Activated CD8-positive, alpha-beta memory T cell treated with anti-CD3 and anti-CD28 coated beads for 36 hours (primary cell): ENCODE results near the gene TASOR2. TPM values are rescaled to one million over a fixed set of nuclear protein-coding genes. Genes with fewer than 3 reads are reported as not detected.

Experiments
- CTCF ChIA-PET: fragments of 350-600 bp; sonication (Branson Sonifier 250); formaldehyde crosslinking; loops from one replicate; lab custom pipeline; 2021; ENCODE audit warnings: antibody characterized with exemption; lab: Charles Lee
- POLR2A ChIA-PET: fragments of 350-600 bp; sonication (Branson Sonifier 250); formaldehyde crosslinking; loops from one replicate; lab custom pipeline; 2021; ENCODE audit warnings: antibody characterized with exemption; lab: Charles Lee
- total RNA-seq, 2 experiments: library from RNA; stranded (reverse); gene quantifications; one replicate each; pipeline ENCODE4 v1.2.3, GENCODE V29; 2021

The TASOR2 gene
- total RNA-seq, 2 experiments from 2014 or later = 70.9 to 75.6 TPM

GRCh38 chr10:5678397-5679036 is 6.1 kb upstream of the TASOR2 start:
- ChIA-PET POLR2A (no interaction called here), CTCF (no interaction called here)

GRCh38 chr10:5679037-5679435 is 5.6 kb upstream of the TASOR2 start:
- ChIA-PET POLR2A (no interaction called here), CTCF (no interaction called here)

GRCh38 chr10:5679606-5680005 is 5.0 kb upstream of the TASOR2 start:
- ChIA-PET POLR2A (no interaction called here), CTCF (no interaction called here)

GRCh38 chr10:5681930-5682329 is 2.7 kb upstream of the TASOR2 start:
- CTCF ChIA-PET = interaction anchor here (1.0 kb wide), 1 partner anchor 10 kb away, joined by 3 read pairs; no protein-coding TSS in a partner anchor
- POLR2A ChIA-PET = no interaction called here

GRCh38 chr10:5683065-5683464 is 1.6 kb upstream of the TASOR2 start:
- CTCF ChIA-PET = no interaction called here
- POLR2A ChIA-PET = no interaction called here

- POLR2A ChIA-PET = interaction anchor here (1.3 to 1.8 kb wide), 2 partner anchors 8 to 129 kb away, joined by 3 to 6 read pairs; no protein-coding TSS in a partner anchor
- CTCF ChIA-PET = no interaction called here
Observed at GRCh38 chr10:5684971-5685763, 529 bp downstream of the TASOR2 start.

GRCh38 chr10:5685764-5686240 is 1.2 kb downstream of the TASOR2 start:
- CTCF ChIA-PET = no interaction called here
- POLR2A ChIA-PET = interaction anchor here (1.8 kb wide), 1 partner anchor 7 kb away, joined by 6 read pairs; no protein-coding TSS in a partner anchor

- ChIA-PET CTCF (interaction anchor here (0.7 kb wide), 1 partner anchor 24 kb away, joined by 3 read pairs; no protein-coding TSS in a partner anchor), POLR2A (no interaction called here)
Observed at GRCh38 chr10:5688587-5688986, 3.9 kb downstream of the TASOR2 start.

- ChIA-PET POLR2A (interaction anchor here (0.6 kb wide), 1 partner anchor 1906 kb away, joined by 4 read pairs; no protein-coding TSS in a partner anchor), CTCF (interaction anchor here (1.2 kb wide), 1 partner anchor 128 kb away, joined by 3 read pairs; no protein-coding TSS in a partner anchor)
Observed at GRCh38 chr10:5691786-5692185, 7.1 kb downstream of the TASOR2 start.

- CTCF ChIA-PET = interaction anchor here (0.7 to 1.7 kb wide), 4 partner anchors 10 to 128 kb away, joined by 3 to 4 read pairs (median 4); no protein-coding TSS in a partner anchor
- POLR2A ChIA-PET = interaction anchor here (0.6 to 1.5 kb wide), 2 partner anchors 8 to 1907 kb away, joined by 4 to 6 read pairs; partner anchors contain the start of gene TASOR2
Observed at GRCh38 chr10:5692461-5693358, 8.1 kb downstream of the TASOR2 start.

- ChIA-PET CTCF (interaction anchor here (1.1 to 1.7 kb wide), 2 partner anchors 12 to 117 kb away, joined by 4 read pairs; no protein-coding TSS in a partner anchor), POLR2A (no interaction called here)
Observed at GRCh38 chr10:5694573-5694972, 9.9 kb downstream of the TASOR2 start.

- POLR2A ChIA-PET = no interaction called here
- CTCF ChIA-PET = interaction anchor here (0.7 kb wide), 1 partner anchor 887 kb away, joined by 3 read pairs; no protein-coding TSS in a partner anchor
Observed at GRCh38 chr10:5697342-5697741, 12.7 kb downstream of the TASOR2 start.

GRCh38 chr10:5698062-5698461 is 13.4 kb downstream of the TASOR2 start:
- CTCF ChIA-PET = no interaction called here
- POLR2A ChIA-PET = no interaction called here

- POLR2A ChIA-PET = no interaction called here
- CTCF ChIA-PET = interaction anchor here (1.2 kb wide), 1 partner anchor 48 kb away, joined by 3 read pairs; no protein-coding TSS in a partner anchor
Observed at GRCh38 chr10:5708356-5708755, 23.7 kb downstream of the TASOR2 start.

GRCh38 chr10:5709865-5710264 is 25.2 kb downstream of the TASOR2 start:
- ChIA-PET CTCF (no interaction called here), POLR2A (no interaction called here)

- CTCF ChIA-PET = interaction anchor here (1.7 kb wide), 1 partner anchor 171 kb away, joined by 5 read pairs; no protein-coding TSS in a partner anchor
- POLR2A ChIA-PET = no interaction called here
Observed at GRCh38 chr10:5710859-5711258, 26.2 kb downstream of the TASOR2 start.

- ChIA-PET POLR2A (no interaction called here), CTCF (interaction anchor here (0.6 to 1.7 kb wide), 3 partner anchors 23 to 170 kb away, joined by 3 to 5 read pairs (median 3); no protein-coding TSS in a partner anchor)
Observed at GRCh38 chr10:5711642-5712041, 27.0 kb downstream of the TASOR2 start.

- POLR2A ChIA-PET = no interaction called here
Observed at GRCh38 chr10:5719546-5719945, 34.9 kb downstream of the TASOR2 start.

GRCh38 chr10:5720182-5720581 is 35.5 kb downstream of the TASOR2 start:
- ChIA-PET POLR2A (no interaction called here), CTCF (no interaction called here)

More at GRCh38 chr10:5719546-5719945, 34.9 kb downstream of the TASOR2 start:
- CTCF ChIA-PET = no interaction called here
